ENCODE data around the gene C3. TPM values are rescaled to one million over a fixed set of nuclear protein-coding genes. Genes with fewer than 3 reads are reported as not detected.
A peak's percentile ranks its signal among the peaks of the same experiment; 100 is the strongest.

C3 gene
- total RNA-seq, 1 experiment from 2014 or later = 13.4 TPM

GRCh38 chr19:6729573-6730152 lies 9.2 kb upstream of the C3 start:
- DNase-seq = peak; percentile 33
- Histone ChIP-seq H3K4me3 (ENCODE audit: insufficient read depth, low read depth, low read length) (peak overlapping the region; percentile 25), H3K36me3 (replicated peaks; ENCODE audit: control insufficient read depth, insufficient read depth, low read length) (peaks cover 2% of the 10 kb centered on the region), H3K27me3 (ENCODE audit: control insufficient read depth, insufficient read depth, low read length) (no peaks in the 10 kb centered on the region)

GRCh38 chr19:6728346-6728745 lies 7.9 kb upstream of the C3 start:
- Histone ChIP-seq H3K36me3 (replicated peaks; ENCODE audit: control insufficient read depth, insufficient read depth, low read length) (peaks cover 2% of the 10 kb centered on the region), H3K27me3 (ENCODE audit: control insufficient read depth, insufficient read depth, low read length) (no peaks in the 10 kb centered on the region), H3K4me3 (ENCODE audit: insufficient read depth, low read depth, low read length) (no peak overlapping the region)
- DNase-seq = no peak

GRCh38 chr19:6725513-6726231 lies 5.2 kb upstream of the C3 start:
- H3K4me3 ChIP-seq (ENCODE audit: insufficient read depth, low read depth, low read length) = no peak overlapping the region
- no peaks in the 10 kb centered on the region for H3K27me3 ChIP-seq (ENCODE audit: control insufficient read depth, insufficient read depth, low read length)
- no peaks in the 10 kb centered on the region for H3K36me3 ChIP-seq (replicated peaks; ENCODE audit: control insufficient read depth, insufficient read depth, low read length)
- peak; percentile 24 for DNase-seq

GRCh38 chr19:6724631-6725492 lies 4.4 kb upstream of the C3 start:
- H3K4me3 ChIP-seq (ENCODE audit: insufficient read depth, low read depth, low read length) = no peak overlapping the region
- DNase-seq = peak; percentile 39

GRCh38 chr19:6723738-6724137 lies 3.3 kb upstream of the C3 start:
- peak; percentile 27 for DNase-seq
- no peaks in the 10 kb centered on the region for H3K36me3 ChIP-seq (replicated peaks; ENCODE audit: control insufficient read depth, insufficient read depth, low read length)
- H3K4me3 ChIP-seq (ENCODE audit: insufficient read depth, low read depth, low read length) = no peak overlapping the region
- no peaks in the 10 kb centered on the region for H3K27me3 ChIP-seq (ENCODE audit: control insufficient read depth, insufficient read depth, low read length)

More at GRCh38 chr19:6724631-6725492, 4.4 kb upstream of the C3 start:
- no peaks in the 10 kb centered on the region for H3K36me3 ChIP-seq (replicated peaks; ENCODE audit: control insufficient read depth, insufficient read depth, low read length)
- H3K27me3 ChIP-seq (ENCODE audit: control insufficient read depth, insufficient read depth, low read length) = no peaks in the 10 kb centered on the region

GRCh38 chr19:6723108-6723618 lies 2.7 kb upstream of the C3 start:
- H3K36me3 ChIP-seq (replicated peaks; ENCODE audit: control insufficient read depth, insufficient read depth, low read length) = no peaks in the 10 kb centered on the region
- H3K4me3 ChIP-seq (ENCODE audit: insufficient read depth, low read depth, low read length) = no peak overlapping the region
- no peaks in the 10 kb centered on the region for H3K27me3 ChIP-seq (ENCODE audit: control insufficient read depth, insufficient read depth, low read length)
- peak; percentile 71 for DNase-seq

GRCh38 chr19:6721773-6722172 lies 1.3 kb upstream of the C3 start:
- DNase-seq = no peak
- Histone ChIP-seq H3K27me3 (ENCODE audit: control insufficient read depth, insufficient read depth, low read length) (no peaks in the 10 kb centered on the region), H3K36me3 (replicated peaks; ENCODE audit: control insufficient read depth, insufficient read depth, low read length) (no peaks in the 10 kb centered on the region), H3K4me3 (ENCODE audit: insufficient read depth, low read depth, low read length) (no peak overlapping the region)

GRCh38 chr19:6721138-6721474 lies 656 bp upstream of the C3 start:
- H3K36me3 ChIP-seq (replicated peaks; ENCODE audit: control insufficient read depth, insufficient read depth, low read length) = no peaks in the 10 kb centered on the region
- H3K4me3 ChIP-seq (ENCODE audit: insufficient read depth, low read depth, low read length) = no peak overlapping the region
- no peaks in the 10 kb centered on the region for H3K27me3 ChIP-seq (ENCODE audit: control insufficient read depth, insufficient read depth, low read length)
- no peak for DNase-seq

GRCh38 chr19:6719992-6720368 lies 470 bp downstream of the C3 start:
- no peak overlapping the region for H3K4me3 ChIP-seq (ENCODE audit: insufficient read depth, low read depth, low read length)
- H3K36me3 ChIP-seq (replicated peaks; ENCODE audit: control insufficient read depth, insufficient read depth, low read length) = no peaks in the 10 kb centered on the region
- no peaks in the 10 kb centered on the region for H3K27me3 ChIP-seq (ENCODE audit: control insufficient read depth, insufficient read depth, low read length)
- DNase-seq = no peak

- DNase-seq = no peak
- H3K27me3 ChIP-seq (ENCODE audit: control insufficient read depth, insufficient read depth, low read length) = no peaks in the 10 kb centered on the region
- H3K36me3 ChIP-seq (replicated peaks; ENCODE audit: control insufficient read depth, insufficient read depth, low read length) = no peaks in the 10 kb centered on the region
- H3K4me3 ChIP-seq (ENCODE audit: insufficient read depth, low read depth, low read length) = no peak overlapping the region
These were observed 949 bp downstream of the C3 start for GRCh38 chr19:6719540-6719861.

GRCh38 chr19:6718741-6719539 lies 1.5 kb downstream of the C3 start:
- H3K4me3 ChIP-seq (ENCODE audit: insufficient read depth, low read depth, low read length) = no peak overlapping the region
- DNase-seq = peak; percentile 97

GRCh38 chr19:6718111-6718740 lies 2.2 kb downstream of the C3 start:
- Histone ChIP-seq H3K27me3 (ENCODE audit: control insufficient read depth, insufficient read depth, low read length) (no peaks in the 10 kb centered on the region), H3K4me3 (ENCODE audit: insufficient read depth, low read depth, low read length) (peak overlapping the region; percentile 44), H3K36me3 (replicated peaks; ENCODE audit: control insufficient read depth, insufficient read depth, low read length) (no peaks in the 10 kb centered on the region)
- DNase-seq = peak; percentile 92

More at GRCh38 chr19:6718741-6719539, 1.5 kb downstream of the C3 start:
- H3K27me3 ChIP-seq (ENCODE audit: control insufficient read depth, insufficient read depth, low read length) = no peaks in the 10 kb centered on the region
- no peaks in the 10 kb centered on the region for H3K36me3 ChIP-seq (replicated peaks; ENCODE audit: control insufficient read depth, insufficient read depth, low read length)

- Histone ChIP-seq H3K4me3 (ENCODE audit: insufficient read depth, low read depth, low read length) (peak overlapping the region; percentile 44), H3K36me3 (replicated peaks; ENCODE audit: control insufficient read depth, insufficient read depth, low read length) (no peaks in the 10 kb centered on the region), H3K27me3 (ENCODE audit: control insufficient read depth, insufficient read depth, low read length) (no peaks in the 10 kb centered on the region)
- DNase-seq = no peak
These were observed 2.9 kb downstream of the C3 start for GRCh38 chr19:6717441-6717971.

GRCh38 chr19:6717036-6717435 lies 3.4 kb downstream of the C3 start:
- DNase-seq = peak; percentile 51
- no peak overlapping the region for H3K4me3 ChIP-seq (ENCODE audit: insufficient read depth, low read depth, low read length)
- no peaks in the 10 kb centered on the region for H3K36me3 ChIP-seq (replicated peaks; ENCODE audit: control insufficient read depth, insufficient read depth, low read length)
- no peaks in the 10 kb centered on the region for H3K27me3 ChIP-seq (ENCODE audit: control insufficient read depth, insufficient read depth, low read length)
